HFF-Myc (cell line): ENCODE measurements around the gene HMGB2.
A peak's percentile ranks its signal among the peaks of the same experiment; 100 is the strongest.

Experiments
- DNase-seq: peaks from one replicate; pipeline ENCODE4 v3.0.0-alpha.2; 2011; ENCODE audit warnings: low read depth; ENCODE audit errors: extremely low read depth
- H3K4me3 ChIP-seq: replicated peaks from 2 replicates; pipeline ENCODE4 v1.5.1; 2011; ENCODE audit warnings: low read depth, mild to moderate bottlenecking, control low read depth, low read length
- CTCF ChIP-seq: IDR thresholded peaks from 2 replicates; pipeline ENCODE4 v1.5.1; 2012; ENCODE audit warnings: mild to moderate bottlenecking, low read depth, low read length, control low read depth; ENCODE audit errors: missing control alignments

HMGB2 gene

GRCh38 chr4:173371292-173372192 is 37.4 kb upstream of the HMGB2 start:
- no peak for DNase-seq
- peak overlapping the region; percentile 93 for H3K4me3 ChIP-seq

GRCh38 chr4:173370477-173371291 is 36.5 kb upstream of the HMGB2 start, which contains the start of gene SAP30:
SAP30 (plus strand) TSS chr4:173370954; CDS start chr4:173371183, 229 bp downstream.
- DNase-seq, result peak; percentile 91
- peak within 1 kb of the TSS; percentile 93 for H3K4me3 ChIP-seq
- no peak for TF ChIP-seq CTCF

More at GRCh38 chr4:173371292-173372192, 37.4 kb upstream of the HMGB2 start:
- no peak for TF ChIP-seq CTCF

DNA sequence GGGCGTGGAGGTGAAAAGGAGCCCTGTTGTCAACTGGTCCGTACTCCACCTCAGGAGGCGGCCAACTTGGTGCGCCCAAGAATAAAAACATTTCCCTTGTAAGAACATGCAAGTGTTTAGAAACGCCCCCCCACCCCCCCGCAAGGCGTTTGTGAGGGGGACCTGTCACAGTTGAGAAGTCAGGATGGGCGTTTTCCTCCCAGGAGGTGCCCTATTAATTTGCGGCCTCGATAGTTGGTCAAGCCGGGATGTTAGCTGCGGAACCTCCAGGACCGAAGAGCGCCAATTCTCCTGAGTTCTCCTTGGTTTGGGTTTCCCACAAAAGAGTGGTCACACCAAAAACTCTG is 35.9 kb upstream of the HMGB2 start:
- H3K4me3 ChIP-seq, result peak overlapping the region; percentile 93
- no peak for DNase-seq
- no peak for TF ChIP-seq CTCF

GRCh38 chr4:173367946-173368345 is 33.8 kb upstream of the HMGB2 start:
- no peak for DNase-seq
- H3K4me3 ChIP-seq, result peak overlapping the region; percentile 9; the same call in 1 of the 2 replicates
- no peak for TF ChIP-seq CTCF

- DNase-seq, result no peak
- no peak for TF ChIP-seq CTCF
- H3K4me3 ChIP-seq, result no peak overlapping the region
Observed at GRCh38 chr4:173367285-173367684, 33.1 kb upstream of the HMGB2 start.

GRCh38 chr4:173365359-173365996 is 31.3 kb upstream of the HMGB2 start:
- TF ChIP-seq CTCF, result no peak
- DNase-seq, result no peak
- H3K4me3 ChIP-seq, result no peak overlapping the region
